ENCODE results near the gene TMEM272. TPM values are rescaled to one million over a fixed set of nuclear protein-coding genes. Genes with fewer than 3 reads are reported as not detected.

Gene TMEM272
- total and polyA plus RNA-seq, 2 of the 13 experiments (the other 11 are each of a cell fraction or from before 2014, with no cell fraction given) = 0.37 to 0.62 TPM

- TF ChIP-seq MAZ (IDR thresholded peaks at IDR 0.05; ENCODE audit: borderline replicate concordance, low read depth, low read length) (no peak), MAZ (CRISPR knock-in tag; IDR thresholded peaks at IDR 0.05; ENCODE audit: low read depth) (0 out of 2 replicates have a peak, but pooled peaks have one; percentile 40), PHF20 (CRISPR knock-in tag; IDR thresholded peaks at IDR 0.05) (peak; percentile 29; the same call in 1 of the 2 replicates), GATAD1 (CRISPR knock-in tag; IDR thresholded peaks at IDR 0.05) (peak; percentile 32; the same call in 1 of the 2 replicates), HMGXB4 (CRISPR knock-in tag; IDR thresholded peaks at IDR 0.05; ENCODE audit: borderline replicate concordance in 1 of 2, low read depth in 1 of 2) (peak; percentile 81; a peak in 3 of 4 replicates), POLR2G (IDR thresholded peaks at IDR 0.05; ENCODE audit: low read depth, low read length) (peak; percentile 65), ATF1 (CRISPR knock-in tag; IDR thresholded peaks at IDR 0.05) (no peak), ARID5B (CRISPR knock-in tag; IDR thresholded peaks at IDR 0.05) (peak; percentile 36; the same call in 1 of the 2 replicates), HNF4A (CRISPR knock-in tag; IDR thresholded peaks at IDR 0.05) (peak; percentile 37; the same call in 1 of the 2 replicates), ZNF33B (CRISPR knock-in tag; IDR thresholded peaks at IDR 0.05) (no peak), CHD2 (IDR thresholded peaks at IDR 0.05; ENCODE audit: low read depth, low read length) (no peak), ZFX (CRISPR knock-in tag; IDR thresholded peaks at IDR 0.05; ENCODE audit: low read depth) (0 out of 2 replicates have a peak, but pooled peaks have one; percentile 27), MXI1 (IDR thresholded peaks at IDR 0.05; ENCODE audit: borderline replicate concordance, low read depth, low read length) (0 out of 3 replicates have a peak, but pooled peaks have one; percentile 18), ZNF563 (CRISPR knock-in tag; IDR thresholded peaks at IDR 0.05) (no peak), ARNT2 (CRISPR knock-in tag; IDR thresholded peaks at IDR 0.05; ENCODE audit: low read depth) (no peak), ZFP36L1 (CRISPR knock-in tag; IDR thresholded peaks at IDR 0.05) (no peak), HOXA3 (CRISPR knock-in tag; IDR thresholded peaks at IDR 0.05) (peak; percentile 57; the same call in 1 of the 2 replicates), THRA (CRISPR knock-in tag; IDR thresholded peaks at IDR 0.05; ENCODE audit: borderline replicate concordance) (0 out of 2 replicates have a peak, but pooled peaks have one; percentile 26), ZNF350 (CRISPR knock-in tag; IDR thresholded peaks at IDR 0.05; ENCODE audit: borderline replicate concordance, low read depth) (no peak; the same call in 1 of the 2 replicates), GABPB1 (CRISPR knock-in tag; IDR thresholded peaks at IDR 0.05) (0 out of 2 replicates have a peak, but pooled peaks have one; percentile 22)
- TF ChIP-seq, protein P1, sequence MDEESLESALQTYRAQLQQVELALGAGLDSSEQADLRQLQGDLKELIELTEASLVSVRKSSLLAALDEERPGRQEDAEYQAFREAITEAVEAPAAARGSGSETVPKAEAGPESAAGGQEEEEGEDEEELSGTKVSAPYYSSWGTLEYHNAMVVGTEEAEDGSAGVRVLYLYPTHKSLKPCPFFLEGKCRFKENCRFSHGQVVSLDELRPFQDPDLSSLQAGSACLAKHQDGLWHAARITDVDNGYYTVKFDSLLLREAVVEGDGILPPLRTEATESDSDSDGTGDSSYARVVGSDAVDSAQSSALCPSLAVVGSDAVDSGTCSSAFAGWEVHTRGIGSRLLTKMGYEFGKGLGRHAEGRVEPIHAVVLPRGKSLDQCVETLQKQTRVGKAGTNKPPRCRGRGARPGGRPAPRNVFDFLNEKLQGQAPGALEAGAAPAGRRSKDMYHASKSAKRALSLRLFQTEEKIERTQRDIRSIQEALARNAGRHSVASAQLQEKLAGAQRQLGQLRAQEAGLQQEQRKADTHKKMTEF (CRISPR knock-in tag; IDR thresholded peaks at IDR 0.05) = no peak
Observed at GRCh38 chr13:51844862-51845573, at the start of gene TMEM272 (continued).

Measured in HepG2 (cell line).